GM12874 (cell line): Measurements from ENCODE around the gene PTEN.

Experiments used
- TF ChIP-seq, protein P1 (sequence below): IDR thresholded peaks from 2 replicates; pipeline ENCODE4 v1.5.1; 2011; ENCODE audit warnings: low read depth, mild to moderate bottlenecking, control low read depth, low read length, moderate library complexity; ENCODE audit not compliant: insufficient read depth

The PTEN gene

GRCh38 chr10:87849001-87849400 is 14.4 kb upstream of the PTEN start:
- TF ChIP-seq, protein P1, sequence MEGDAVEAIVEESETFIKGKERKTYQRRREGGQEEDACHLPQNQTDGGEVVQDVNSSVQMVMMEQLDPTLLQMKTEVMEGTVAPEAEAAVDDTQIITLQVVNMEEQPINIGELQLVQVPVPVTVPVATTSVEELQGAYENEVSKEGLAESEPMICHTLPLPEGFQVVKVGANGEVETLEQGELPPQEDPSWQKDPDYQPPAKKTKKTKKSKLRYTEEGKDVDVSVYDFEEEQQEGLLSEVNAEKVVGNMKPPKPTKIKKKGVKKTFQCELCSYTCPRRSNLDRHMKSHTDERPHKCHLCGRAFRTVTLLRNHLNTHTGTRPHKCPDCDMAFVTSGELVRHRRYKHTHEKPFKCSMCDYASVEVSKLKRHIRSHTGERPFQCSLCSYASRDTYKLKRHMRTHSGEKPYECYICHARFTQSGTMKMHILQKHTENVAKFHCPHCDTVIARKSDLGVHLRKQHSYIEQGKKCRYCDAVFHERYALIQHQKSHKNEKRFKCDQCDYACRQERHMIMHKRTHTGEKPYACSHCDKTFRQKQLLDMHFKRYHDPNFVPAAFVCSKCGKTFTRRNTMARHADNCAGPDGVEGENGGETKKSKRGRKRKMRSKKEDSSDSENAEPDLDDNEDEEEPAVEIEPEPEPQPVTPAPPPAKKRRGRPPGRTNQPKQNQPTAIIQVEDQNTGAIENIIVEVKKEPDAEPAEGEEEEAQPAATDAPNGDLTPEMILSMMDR, result no peak

DNA sequence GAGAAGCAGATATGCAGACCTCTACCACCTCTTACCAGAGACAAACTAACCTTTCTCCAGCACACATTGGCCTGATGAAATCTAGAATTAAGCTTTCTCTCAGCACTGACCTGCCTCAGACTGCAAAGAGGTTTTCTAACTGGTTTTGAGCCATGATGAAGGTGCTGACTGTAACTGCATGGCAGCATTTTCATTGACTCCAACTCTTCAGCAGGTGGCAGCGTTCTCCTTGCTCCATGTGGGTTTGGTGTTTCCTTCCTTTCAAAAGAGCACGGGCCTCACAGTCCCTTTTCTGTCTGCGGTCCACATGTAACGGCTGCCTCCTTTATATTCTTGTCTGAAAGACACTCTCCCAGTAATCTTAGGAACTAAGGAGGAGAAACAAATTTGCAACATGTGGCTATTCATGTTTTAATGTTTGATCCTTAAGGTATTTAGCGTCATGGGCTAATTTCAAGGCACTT is 12.7 kb upstream of the PTEN start:
- TF ChIP-seq, protein P1, result peak; percentile 40; the same call in 1 of the 2 replicates

DNA sequence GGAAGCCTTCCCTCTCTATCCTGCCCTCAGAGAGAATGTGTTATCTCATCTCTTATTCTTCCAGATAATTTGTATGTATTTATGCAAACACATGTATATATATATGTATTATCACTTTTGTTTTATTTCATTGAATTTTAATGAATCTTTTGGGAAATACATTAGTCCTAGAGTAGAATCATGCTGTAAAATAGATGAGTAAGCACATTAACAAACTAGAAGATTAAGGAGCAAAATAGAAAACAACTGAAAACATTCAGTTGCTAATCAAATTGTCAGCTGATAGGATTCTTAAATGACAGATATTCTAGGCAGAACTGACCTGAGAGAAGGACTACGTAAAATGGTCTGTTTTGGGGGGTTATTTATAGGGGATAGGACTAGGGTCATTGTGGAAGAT is 11.3 kb upstream of the PTEN start:
- TF ChIP-seq, protein P1, result no peak

DNA sequence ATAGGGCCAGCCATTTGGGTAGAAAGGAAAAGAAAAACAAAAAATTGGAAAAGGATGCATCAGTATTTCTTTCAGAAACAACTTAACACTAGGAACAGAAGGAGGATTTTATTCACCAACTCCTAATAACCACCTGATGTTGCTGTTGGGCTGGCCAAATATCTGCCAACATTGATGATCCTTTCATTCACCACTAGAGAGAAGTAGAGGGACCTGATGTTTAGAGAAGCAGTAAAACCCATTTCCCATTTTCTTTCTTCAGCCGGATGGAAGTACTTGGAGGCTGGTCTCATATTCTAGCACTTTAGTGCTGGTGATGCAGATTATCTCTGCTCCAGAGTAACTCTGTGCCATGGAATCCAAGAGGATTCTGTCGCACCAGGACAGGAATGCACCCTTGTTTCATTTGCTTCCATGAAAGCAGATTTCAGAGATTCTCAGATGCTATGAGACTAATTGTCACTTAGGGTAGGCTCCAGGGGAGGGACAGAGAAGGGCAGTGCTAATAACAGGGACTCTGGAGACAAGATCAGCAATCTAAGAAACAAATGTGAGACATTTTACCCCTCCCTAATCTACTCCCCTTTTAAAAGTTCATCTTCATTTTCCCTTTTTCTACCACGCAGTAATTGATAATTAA is 3.1 kb upstream of the PTEN start:
- TF ChIP-seq, protein P1, result peak; percentile 53

GRCh38 chr10:87860816-87861403 is 2.5 kb upstream of the PTEN start:
- TF ChIP-seq, protein P1, result no peak

DNA sequence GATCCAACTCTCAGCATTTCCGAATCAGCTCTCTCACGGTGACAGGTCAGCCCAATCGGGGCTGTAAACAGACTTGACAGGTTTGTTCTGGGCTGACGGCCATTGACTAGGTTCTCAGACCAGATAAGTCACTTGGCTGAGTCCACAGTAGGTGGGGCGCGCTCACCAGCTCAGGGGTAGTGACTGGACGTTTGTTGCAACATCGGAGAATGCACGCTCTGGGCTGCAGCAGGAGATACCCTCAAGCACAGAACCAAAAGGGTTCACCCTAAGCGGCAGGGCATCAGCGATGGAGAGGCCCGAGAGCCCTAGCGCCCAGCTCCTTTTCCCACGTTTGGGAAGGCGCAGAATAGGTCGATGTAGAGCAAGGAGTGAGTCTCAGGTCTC is 1.9 kb upstream of the PTEN start:
- TF ChIP-seq, protein P1, result no peak

DNA sequence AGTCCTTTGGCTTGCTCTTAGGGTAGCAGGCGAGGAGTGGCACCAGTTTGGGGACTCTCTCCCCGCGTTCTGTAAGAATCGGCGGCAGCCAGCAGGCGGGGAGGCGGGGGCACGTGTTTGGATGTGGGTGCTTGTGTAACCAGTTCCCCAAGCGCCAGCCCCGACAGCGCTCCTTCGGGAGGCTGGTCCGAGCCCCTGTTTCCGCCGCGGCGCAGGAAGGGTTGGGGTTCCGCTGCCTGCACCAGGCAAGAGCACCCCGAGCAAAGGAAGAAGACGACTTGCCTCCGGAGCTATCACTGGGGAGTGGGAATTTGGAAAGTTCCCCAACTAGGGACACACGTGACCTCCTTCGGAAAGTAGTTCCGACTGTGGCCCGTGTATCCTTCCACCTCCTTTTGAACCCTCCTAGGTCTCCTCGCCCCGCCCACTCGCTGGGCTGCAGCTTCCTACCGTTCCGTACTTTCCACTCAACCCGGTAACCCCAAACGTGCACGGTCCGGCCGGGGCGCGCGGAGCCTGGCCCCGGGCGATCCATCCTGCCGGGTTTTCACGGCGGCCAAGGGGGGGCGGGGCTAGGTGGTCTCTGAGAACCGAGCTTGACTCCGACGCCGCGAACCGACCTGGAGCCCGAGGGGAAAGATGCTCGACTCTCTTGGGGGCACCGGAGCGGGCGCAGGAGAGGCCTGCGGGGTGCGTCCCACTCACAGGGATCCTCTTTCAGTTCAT is 1.3 kb upstream of the PTEN start:
- TF ChIP-seq, protein P1, result no peak
